Neural progenitor cell (in vitro differentiated cells): ENCODE data around the gene ZNF618. TPM values are rescaled to one million over a fixed set of nuclear protein-coding genes. Genes with fewer than 3 reads are reported as not detected.

Source experiments
- DNase-seq: peaks from one replicate; pipeline ENCODE4 v3.0.0-alpha.2; 2016; ENCODE audit warnings: low spot score
- H2AFZ ChIP-seq: fragments of 200-600 bp; sonication (generic); replicated peaks from 2 replicates; pipeline ENCODE4 v1.6.1; 2016; ENCODE audit warnings: antibody characterized with exemption
- H3F3A ChIP-seq: fragments of 200-600 bp; sonication (generic); 2 replicates; pipeline ENCODE4 v1.6.1; 2016; ENCODE audit warnings: antibody characterized with exemption, low read depth
- H3K27ac ChIP-seq: fragments of 200-600 bp; sonication (generic); 2 replicates; pipeline ENCODE4 v1.5.1; 2016; ENCODE audit warnings: mild to moderate bottlenecking
- H3K27me3 ChIP-seq: fragments of 200-600 bp; sonication (generic); 2 replicates; pipeline ENCODE4 v1.6.1; 2016; ENCODE audit warnings: mild to moderate bottlenecking, moderate library complexity
- H3K36me3 ChIP-seq: fragments of 200-600 bp; sonication (generic); 2 replicates; pipeline ENCODE4 v1.5.1; 2016
- H3K4me1 ChIP-seq: fragments of 200-600 bp; sonication (generic); 2 replicates; pipeline ENCODE4 v1.6.1; 2016; ENCODE audit warnings: mixed run types
- H3K4me2 ChIP-seq: fragments of 200-600 bp; sonication (generic); 2 replicates; pipeline ENCODE4 v1.6.1; 2016
- H3K4me3 ChIP-seq: fragments of 200-600 bp; sonication (generic); 2 replicates; pipeline ENCODE4 v1.5.1; 2016
- H3K79me2 ChIP-seq: fragments of 200-600 bp; sonication (generic); 2 replicates; pipeline ENCODE4 v1.6.1; 2016; ENCODE audit warnings: low read depth
- H3K9ac ChIP-seq: fragments of 200-600 bp; sonication (generic); 2 replicates; pipeline ENCODE4 v1.6.1; 2016
- H3K9me3 ChIP-seq: fragments of 200-600 bp; sonication (generic); 2 replicates; pipeline ENCODE4 v1.5.1; 2016; ENCODE audit warnings: low read depth
- H4K20me1 ChIP-seq: fragments of 200-600 bp; sonication (generic); 2 replicates; pipeline ENCODE4 v1.6.1; 2016; ENCODE audit warnings: low read depth
- H3K27ac Mint-ChIP-seq: 3 replicates; pipeline ENCODE4 v1.8.0; 2021; ENCODE audit warnings: mixed read lengths
- H3K27me3 Mint-ChIP-seq: 2 replicates; pipeline ENCODE4 v1.8.0; 2022; ENCODE audit warnings: low read depth, mild to moderate bottlenecking, inconsistent platforms, moderate library complexity, mixed read lengths; ENCODE audit not compliant: insufficient read depth
- H3K36me3 Mint-ChIP-seq: 3 replicates; pipeline ENCODE4 v1.8.0; 2021; ENCODE audit warnings: mixed read lengths
- H3K4me1 Mint-ChIP-seq: 3 replicates; pipeline ENCODE4 v1.8.0; 2021; ENCODE audit warnings: mixed read lengths
- H3K4me3 Mint-ChIP-seq: 3 replicates; pipeline ENCODE4 v1.8.0; 2021; ENCODE audit warnings: mild to moderate bottlenecking, moderate library complexity, mixed read lengths
- H3K9me3 Mint-ChIP-seq: 3 replicates; pipeline ENCODE4 v1.8.0; 2020; ENCODE audit warnings: mixed read lengths
- CTCF ChIP-seq: fragments of 200-600 bp; sonication (generic); IDR thresholded peaks from 2 replicates; pipeline ENCODE4 v1.5.1; 2017; ENCODE audit warnings: antibody characterized with exemption, mild to moderate bottlenecking
- EZH2 ChIP-seq: fragments of 200-600 bp; sonication (generic); IDR thresholded peaks from 2 replicates; pipeline ENCODE4 v1.6.1; 2017; ENCODE audit warnings: antibody characterized with exemption, mild to moderate bottlenecking, moderate library complexity
- EZH2phosphoT487 ChIP-seq: fragments of 200-600 bp; sonication (generic); IDR thresholded peaks from 2 replicates; pipeline ENCODE4 v1.6.1; 2017; ENCODE audit warnings: antibody characterized with exemption
- total RNA-seq: library from RNA; depleted of rRNA; stranded (reverse); fragments of >200 nt; gene quantifications from 2 replicates; pipeline ENCODE4 v1.2.3, GENCODE V29; 2015; ENCODE audit warnings: low replicate concordance

The ZNF618 gene
- total RNA-seq, 1 donor from 2014 or later, result 10.5 TPM

DNA sequence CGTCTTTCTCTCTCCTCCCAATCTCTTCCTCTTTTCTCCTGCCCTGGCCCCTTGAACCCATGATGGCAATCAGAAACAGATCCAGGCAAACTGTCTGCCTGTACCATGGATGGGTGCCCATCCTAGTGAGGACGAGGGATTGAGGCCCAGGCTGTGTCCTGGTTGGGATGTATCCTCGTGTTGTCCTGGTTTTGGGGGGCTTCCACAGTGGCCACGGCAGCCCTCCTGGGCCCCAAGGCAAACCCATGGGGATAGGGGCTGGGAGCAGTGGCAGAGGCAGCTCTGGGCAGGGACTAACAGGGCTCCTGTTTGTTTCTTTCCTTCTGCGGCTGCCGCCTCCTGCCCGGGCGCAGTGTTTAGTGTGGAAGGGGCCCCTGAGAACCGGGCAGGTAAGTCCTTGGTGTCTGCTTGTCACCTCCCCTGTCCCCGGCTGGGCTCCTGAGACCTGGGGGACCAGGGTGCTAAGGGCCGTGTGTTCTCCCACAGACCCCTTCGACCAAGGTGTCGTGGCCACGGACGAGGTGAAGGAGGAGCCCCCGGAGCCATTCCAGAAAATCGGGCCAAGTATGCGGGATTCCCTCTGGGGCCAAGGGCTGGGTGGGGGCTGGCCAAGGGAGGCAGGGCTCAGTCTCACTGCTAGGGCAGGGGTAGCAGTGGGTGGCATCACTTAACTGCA, 132.0 kb downstream of the ZNF618 start:
- no peaks in the 10 kb centered on the region for H3K4me1 Mint-ChIP-seq
- Histone ChIP-seq H3K79me2 (no peaks in the 10 kb centered on the region), H3K4me2 (no peak overlapping the region), H3F3A (no peaks in the 10 kb centered on the region), H3K27ac (no peak overlapping the region), H3K4me1 (no peaks in the 10 kb centered on the region), H3K9me3 (no peaks in the 10 kb centered on the region), H3K9ac (no peak overlapping the region), H3K4me3 (no peak overlapping the region), H3K36me3 (peaks cover 15% of the 10 kb centered on the region), H2AFZ (no peak overlapping the region), H3K27me3 (no peaks in the 10 kb centered on the region), H4K20me1 (no peaks in the 10 kb centered on the region)
- TF ChIP-seq EZH2phosphoT487 (no peak), EZH2 (no peak), CTCF (no peak)
- H3K27ac Mint-ChIP-seq, result no peak overlapping the region
- H3K36me3 Mint-ChIP-seq, result peaks cover 45% of the 10 kb centered on the region
- peaks cover 2% of the 10 kb centered on the region for H3K9me3 Mint-ChIP-seq
- no peak overlapping the region for H3K4me3 Mint-ChIP-seq
- no peak for DNase-seq
- no peaks in the 10 kb centered on the region for H3K27me3 Mint-ChIP-seq

GRCh38 chr9:114008667-114009410, 132.7 kb downstream of the ZNF618 start:
- Mint-ChIP-seq H3K27me3 (no peaks in the 10 kb centered on the region), H3K4me1 (no peaks in the 10 kb centered on the region), H3K9me3 (peaks cover 3% of the 10 kb centered on the region), H3K36me3 (peaks cover 47% of the 10 kb centered on the region), H3K4me3 (no peak overlapping the region), H3K27ac (no peak overlapping the region)
- H3K27ac ChIP-seq, result no peak overlapping the region
- H3K9me3 ChIP-seq, result no peaks in the 10 kb centered on the region
- H3F3A ChIP-seq, result no peaks in the 10 kb centered on the region
- no peaks in the 10 kb centered on the region for H3K27me3 ChIP-seq
- H3K36me3 ChIP-seq, result peaks cover 15% of the 10 kb centered on the region
- H3K4me2 ChIP-seq, result no peak overlapping the region
- no peak overlapping the region for H3K4me3 ChIP-seq
- TF ChIP-seq EZH2phosphoT487 (no peak), EZH2 (no peak), CTCF (no peak)
- H3K9ac ChIP-seq, result no peak overlapping the region
- no peak for DNase-seq
- H3K79me2 ChIP-seq, result no peaks in the 10 kb centered on the region
- no peaks in the 10 kb centered on the region for H4K20me1 ChIP-seq
- H2AFZ ChIP-seq, result no peak overlapping the region
- H3K4me1 ChIP-seq, result no peaks in the 10 kb centered on the region

- Histone ChIP-seq H4K20me1 (no peaks in the 10 kb centered on the region), H3K79me2 (no peaks in the 10 kb centered on the region), H3K27ac (no peak overlapping the region), H3K9ac (no peak overlapping the region), H3K9me3 (no peaks in the 10 kb centered on the region), H3K4me1 (no peaks in the 10 kb centered on the region), H3K27me3 (no peaks in the 10 kb centered on the region), H2AFZ (no peak overlapping the region), H3F3A (no peaks in the 10 kb centered on the region), H3K36me3 (peaks cover 17% of the 10 kb centered on the region), H3K4me3 (no peak overlapping the region), H3K4me2 (no peak overlapping the region)
- Mint-ChIP-seq H3K36me3 (peaks cover 46% of the 10 kb centered on the region), H3K4me1 (no peaks in the 10 kb centered on the region), H3K9me3 (peaks cover 3% of the 10 kb centered on the region), H3K4me3 (no peak overlapping the region), H3K27me3 (no peaks in the 10 kb centered on the region), H3K27ac (no peak overlapping the region)
- DNase-seq, result no peak
- TF ChIP-seq CTCF (no peak), EZH2 (no peak), EZH2phosphoT487 (no peak)
Measured at GRCh38 chr9:114011313-114011712, 135.2 kb downstream of the ZNF618 start.
